HUES6 (cell line): ENCODE measurements around the gene ZNRF1.
"Not testable (repeated sequence)": the region's sequence is repeated elsewhere in the genome, so short reads cannot be mapped to it uniquely, and the experiment has no call there.

Experiments
- H3K27ac ChIP-seq: 2 replicates; pipeline ENCODE4 v1.7.0; 2013; ENCODE audit warnings: low read depth, mild to moderate bottlenecking, low read length, inconsistent platforms
- H3K27me3 ChIP-seq: 2 replicates; pipeline ENCODE4 v1.6.1; 2013; ENCODE audit warnings: low read length; ENCODE audit not compliant: control insufficient read depth, insufficient read depth
- H3K36me3 ChIP-seq: 2 replicates; pipeline ENCODE4 v1.6.1; 2013; ENCODE audit warnings: low read length; ENCODE audit not compliant: control insufficient read depth, insufficient read depth
- H3K4me1 ChIP-seq: 2 replicates; pipeline ENCODE4 v1.6.1; 2013; ENCODE audit warnings: low read length; ENCODE audit not compliant: control insufficient read depth, insufficient read depth
- H3K4me3 ChIP-seq: 2 replicates; pipeline ENCODE4 v1.5.1; 2013; ENCODE audit warnings: low read depth, low read length
- H3K9ac ChIP-seq: one replicate; pipeline ENCODE4 v1.6.1; 2013; ENCODE audit warnings: mild to moderate bottlenecking, low read length
- H3K9me3 ChIP-seq: 2 replicates; pipeline ENCODE4 v1.6.1; 2013; ENCODE audit warnings: low read depth, low read length; ENCODE audit not compliant: control insufficient read depth, insufficient read depth

The ZNRF1 gene

GRCh38 chr16:74987027-74987681 lies 11.7 kb upstream of the ZNRF1 start:
- Histone ChIP-seq H3K4me3 (no peak overlapping the region), H3K27me3 (no peaks in the 10 kb centered on the region), H3K36me3 (no peaks in the 10 kb centered on the region), H3K27ac (no peak overlapping the region), H3K9me3 (no peaks in the 10 kb centered on the region), H3K9ac (no peak overlapping the region), H3K4me1 (no peaks in the 10 kb centered on the region)

GRCh38 chr16:74989864-74990263 lies 9.0 kb upstream of the ZNRF1 start:
- not testable (repeated sequence) for H3K36me3 ChIP-seq, H3K9ac ChIP-seq, H3K4me1 ChIP-seq, H3K27me3 ChIP-seq, H3K27ac ChIP-seq, H3K4me3 ChIP-seq, H3K9me3 ChIP-seq

GRCh38 chr16:74990832-74991231 lies 8.0 kb upstream of the ZNRF1 start:
- Histone ChIP-seq H3K36me3 (no peaks in the 10 kb centered on the region), H3K4me3 (no peak overlapping the region), H3K27me3 (no peaks in the 10 kb centered on the region), H3K9me3 (no peaks in the 10 kb centered on the region), H3K27ac (no peak overlapping the region), H3K9ac (no peak overlapping the region), H3K4me1 (no peaks in the 10 kb centered on the region)

- Histone ChIP-seq H3K27me3 (no peaks in the 10 kb centered on the region), H3K9me3 (no peaks in the 10 kb centered on the region), H3K27ac (no peak overlapping the region), H3K4me1 (no peaks in the 10 kb centered on the region), H3K4me3 (no peak overlapping the region), H3K36me3 (no peaks in the 10 kb centered on the region), H3K9ac (no peak overlapping the region)
Measured at GRCh38 chr16:74991268-74991592, 7.6 kb upstream of the ZNRF1 start.

- H3K27me3 ChIP-seq, result no peaks in the 10 kb centered on the region
Measured at GRCh38 chr16:74991593-74992403, 7.0 kb upstream of the ZNRF1 start.

GRCh38 chr16:74995986-74996385 lies 2.8 kb upstream of the ZNRF1 start:
- Histone ChIP-seq H3K4me1 (peaks cover 14% of the 10 kb centered on the region), H3K36me3 (no peaks in the 10 kb centered on the region), H3K27ac (no peak overlapping the region), H3K9me3 (no peaks in the 10 kb centered on the region), H3K4me3 (no peak overlapping the region), H3K9ac (no peak overlapping the region), H3K27me3 (peaks cover 9% of the 10 kb centered on the region)

More at GRCh38 chr16:74991593-74992403, 7.0 kb upstream of the ZNRF1 start:
- Histone ChIP-seq H3K4me1 (no peaks in the 10 kb centered on the region; the same call in 1 of the 2 replicates), H3K4me3 (no peak overlapping the region), H3K27ac (no peak overlapping the region), H3K9me3 (no peaks in the 10 kb centered on the region), H3K36me3 (no peaks in the 10 kb centered on the region), H3K9ac (no peak overlapping the region)

- H3K9me3 ChIP-seq, result no peaks in the 10 kb centered on the region
- H3K36me3 ChIP-seq, result no peaks in the 10 kb centered on the region
- peaks cover 9% of the 10 kb centered on the region for H3K27me3 ChIP-seq
- peaks cover 15% of the 10 kb centered on the region for H3K4me1 ChIP-seq
- no peak overlapping the region for H3K4me3 ChIP-seq
- no peak overlapping the region for H3K9ac ChIP-seq
- H3K27ac ChIP-seq, result no peak overlapping the region
Measured at GRCh38 chr16:74997042-74997491, 1.8 kb upstream of the ZNRF1 start.

- Histone ChIP-seq H3K27me3 (peaks cover 9% of the 10 kb centered on the region), H3K4me1 (peaks cover 21% of the 10 kb centered on the region), H3K9ac (peak overlapping the region; percentile 74), H3K9me3 (no peaks in the 10 kb centered on the region), H3K27ac (0 out of 2 replicates have a peak overlapping the region, but pooled peaks have one; percentile 32), H3K36me3 (no peaks in the 10 kb centered on the region), H3K4me3 (peak overlapping the region; percentile 59)
Measured at GRCh38 chr16:74999219-74999608, 390 bp downstream of the ZNRF1 start.

GRCh38 chr16:74999609-75000480 lies 1.0 kb downstream of the ZNRF1 start:
- Histone ChIP-seq H3K9ac (peak overlapping the region; percentile 74), H3K27ac (0 out of 2 replicates have a peak overlapping the region, but pooled peaks have one; percentile 32), H3K4me3 (peak overlapping the region; percentile 59), H3K4me1 (peaks cover 21% of the 10 kb centered on the region), H3K36me3 (no peaks in the 10 kb centered on the region), H3K27me3 (peaks cover 9% of the 10 kb centered on the region), H3K9me3 (no peaks in the 10 kb centered on the region)

GRCh38 chr16:75000481-75001081 lies 1.8 kb downstream of the ZNRF1 start:
- Histone ChIP-seq H3K9me3 (no peaks in the 10 kb centered on the region), H3K36me3 (no peaks in the 10 kb centered on the region), H3K27ac (no peak overlapping the region), H3K4me3 (peak overlapping the region; percentile 59), H3K4me1 (peaks cover 21% of the 10 kb centered on the region), H3K27me3 (peaks cover 9% of the 10 kb centered on the region), H3K9ac (peak overlapping the region; percentile 74)
